SU-DHL-6 (cell line): ENCODE data around the gene DDB1.

ENCODE experiments used
- CTCF ChIP-seq: fragments of 200-600 bp; sonication (generic); IDR thresholded peaks from one replicate; pipeline ENCODE4 v1.5.1; 2017; ENCODE audit warnings: antibody characterized with exemption, mild to moderate bottlenecking, low read length, moderate library complexity; ENCODE audit not compliant: insufficient read depth, poor library complexity, severe bottlenecking
- EZH2phosphoT487 ChIP-seq: fragments of 200-600 bp; sonication (generic), shearing (Covaris generic); conservative IDR thresholded peaks from 2 replicates; pipeline ENCODE4 v1.6.1; 2018; ENCODE audit warnings: mild to moderate bottlenecking, antibody characterized with exemption, low read length, moderate library complexity, mixed read lengths

GRCh38 chr11:61350803-61351202 lies 17.9 kb upstream of the DDB1 start:
- TF ChIP-seq CTCF (no peak), EZH2phosphoT487 (no peak)
